SU-DHL-6 (cell line): Measurements from ENCODE around the gene PCDHGA12.

ENCODE experiments used
- H2AFZ ChIP-seq: fragments of 200-600 bp; sonication (generic); 2 replicates; pipeline ENCODE4 v1.6.1; 2014; ENCODE audit warnings: low read depth, mild to moderate bottlenecking, moderate library complexity, mixed read lengths, antibody characterized with exemption, low read length; ENCODE audit not compliant: severe bottlenecking
- H3F3A ChIP-seq: fragments of 200-600 bp; shearing (Covaris generic); 2 replicates; pipeline ENCODE4 v1.6.0; 2016; ENCODE audit warnings: antibody characterized with exemption, mild to moderate bottlenecking; ENCODE audit not compliant: insufficient read depth
- H3K27ac ChIP-seq: fragments of 200-600 bp; sonication (generic); 2 replicates; pipeline ENCODE4 v1.5.1; 2016; ENCODE audit warnings: low read depth, mild to moderate bottlenecking, low read length, moderate library complexity, mixed read lengths
- H3K27me3 ChIP-seq: fragments of 200-600 bp; sonication (generic), shearing (Covaris generic); 2 replicates; pipeline ENCODE4 v1.6.0; 2014; ENCODE audit warnings: mild to moderate bottlenecking, low read length
- H3K36me3 ChIP-seq: fragments of 200-600 bp; sonication (generic); 2 replicates; pipeline ENCODE4 v1.6.1; 2014; ENCODE audit warnings: mild to moderate bottlenecking, low read length, mixed read lengths
- H3K4me2 ChIP-seq: fragments of 300-600, 200-600 bp; shearing (Covaris generic), sonication (generic); 2 replicates; pipeline ENCODE4 v1.6.0; 2014; ENCODE audit warnings: low read length, low read depth, mild to moderate bottlenecking; ENCODE audit not compliant: poor library complexity, severe bottlenecking
- H3K4me3 ChIP-seq: fragments of 200-600 bp; sonication (generic); 2 replicates; pipeline ENCODE4 v1.5.1; 2014; ENCODE audit warnings: antibody characterized with exemption, low read length, mild to moderate bottlenecking, mixed read lengths; ENCODE audit not compliant: insufficient read depth, poor library complexity, severe bottlenecking
- H3K79me2 ChIP-seq: fragments of 200-600 bp; sonication (generic); 2 replicates; pipeline ENCODE4 v1.6.1; 2014; ENCODE audit warnings: mild to moderate bottlenecking, low read length, moderate library complexity; ENCODE audit not compliant: insufficient read depth
- H3K9ac ChIP-seq: fragments of 200-600 bp; sonication (generic); 2 replicates; pipeline ENCODE4 v1.7.0; 2014; ENCODE audit warnings: mild to moderate bottlenecking, low read length
- H3K9me2 ChIP-seq: fragments of 200-600 bp; sonication (generic); replicated peaks from 2 replicates; pipeline ENCODE4 v1.6.1; 2014; ENCODE audit warnings: low read length; ENCODE audit not compliant: insufficient read depth
- H3K9me3 ChIP-seq: fragments of 200-600 bp; sonication (generic); 2 replicates; pipeline ENCODE4 v1.6.1; 2014; ENCODE audit warnings: low read length, mixed read lengths; ENCODE audit not compliant: insufficient read depth
- H4K20me1 ChIP-seq: fragments of 200-600 bp; sonication (generic); 2 replicates; pipeline ENCODE4 v1.6.1; 2014; ENCODE audit warnings: low read depth, mild to moderate bottlenecking, antibody characterized with exemption, low read length, moderate library complexity, mixed read lengths
- EZH2phosphoT487 ChIP-seq: fragments of 200-600 bp; sonication (generic), shearing (Covaris generic); conservative IDR thresholded peaks from 2 replicates; pipeline ENCODE4 v1.6.1; 2018; ENCODE audit warnings: mild to moderate bottlenecking, antibody characterized with exemption, low read length, moderate library complexity, mixed read lengths
- TF ChIP-seq, protein P1 (sequence below): fragments of 200-600 bp; sonication (generic); IDR thresholded peaks from one replicate; pipeline ENCODE4 v1.5.1; 2017; ENCODE audit warnings: antibody characterized with exemption, mild to moderate bottlenecking, low read length, moderate library complexity; ENCODE audit not compliant: insufficient read depth, poor library complexity, severe bottlenecking

Gene PCDHGA12

DNA sequence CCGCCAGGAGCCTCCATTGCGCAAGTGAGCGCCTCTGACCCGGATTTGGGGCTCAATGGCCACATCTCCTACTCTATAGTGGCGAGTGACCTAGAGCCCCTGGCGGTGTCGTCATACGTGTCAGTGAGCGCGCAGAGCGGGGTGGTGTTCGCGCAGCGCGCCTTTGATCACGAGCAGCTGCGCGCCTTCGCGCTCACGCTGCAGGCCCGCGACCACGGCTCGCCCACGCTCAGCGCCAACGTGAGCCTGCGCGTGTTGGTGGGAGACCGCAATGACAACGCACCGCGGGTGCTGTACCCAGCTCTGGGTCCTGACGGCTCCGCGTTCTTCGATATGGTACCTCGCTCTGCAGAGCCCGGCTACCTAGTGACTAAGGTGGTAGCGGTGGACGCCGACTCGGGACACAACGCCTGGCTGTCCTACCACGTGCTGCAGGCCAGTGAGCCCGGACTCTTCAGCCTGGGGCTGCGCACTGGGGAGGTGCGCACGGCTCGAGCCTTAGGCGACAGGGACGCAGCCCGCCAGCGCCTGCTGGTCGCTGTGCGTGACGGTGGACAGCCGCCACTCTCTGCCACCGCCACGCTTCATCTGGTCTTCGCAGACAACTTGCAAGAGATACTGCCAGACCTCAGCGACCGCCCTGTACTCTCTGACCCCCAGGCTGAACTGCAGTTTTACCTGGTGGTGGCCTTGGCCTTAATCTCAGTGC is 20.6 kb upstream of the PCDHGA12 start:
- Histone ChIP-seq H3K27me3 (no peaks in the 10 kb centered on the region), H4K20me1 (no peaks in the 10 kb centered on the region), H3K9me3 (peaks cover 21% of the 10 kb centered on the region; the same call in 1 of the 2 replicates)

DNA sequence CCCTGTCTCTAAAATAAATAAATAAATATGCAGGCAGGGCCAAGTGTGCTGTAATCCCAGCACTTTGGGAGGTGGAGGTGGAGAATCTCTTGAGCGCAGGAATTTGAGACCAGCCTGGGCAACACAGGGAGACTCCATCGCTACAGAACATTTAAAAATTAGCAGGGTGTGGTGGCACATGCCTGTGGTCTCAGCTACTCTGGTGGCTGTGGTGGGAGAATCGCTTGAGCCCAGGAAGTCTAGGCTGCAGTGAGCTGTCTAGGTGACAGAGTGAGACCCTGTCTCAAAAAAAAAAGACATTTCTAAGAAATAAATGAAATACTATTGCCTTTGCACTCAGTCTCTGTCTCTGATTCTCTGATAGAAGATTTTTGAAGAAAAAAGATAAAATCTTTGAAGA is 18.7 kb upstream of the PCDHGA12 start:
- Histone ChIP-seq H3K36me3 (peaks cover 7% of the 10 kb centered on the region), H3K4me2 (no peak overlapping the region), H3K4me3 (no peak overlapping the region), H3F3A (0 out of 2 replicates have a peak, but pooled peaks cover 5% of the 10 kb centered on the region), H3K9me3 (peaks cover 26% of the 10 kb centered on the region; the same call in 1 of the 2 replicates), H3K27ac (no peak overlapping the region), H3K27me3 (no peaks in the 10 kb centered on the region), H3K9me2 (no peaks in the 10 kb centered on the region), H3K79me2 (0 out of 2 replicates have a peak, but pooled peaks cover 3% of the 10 kb centered on the region), H3K9ac (no peak overlapping the region), H2AFZ (no peak overlapping the region), H4K20me1 (no peaks in the 10 kb centered on the region)
- no peak for TF ChIP-seq EZH2phosphoT487
- TF ChIP-seq, protein P1, sequence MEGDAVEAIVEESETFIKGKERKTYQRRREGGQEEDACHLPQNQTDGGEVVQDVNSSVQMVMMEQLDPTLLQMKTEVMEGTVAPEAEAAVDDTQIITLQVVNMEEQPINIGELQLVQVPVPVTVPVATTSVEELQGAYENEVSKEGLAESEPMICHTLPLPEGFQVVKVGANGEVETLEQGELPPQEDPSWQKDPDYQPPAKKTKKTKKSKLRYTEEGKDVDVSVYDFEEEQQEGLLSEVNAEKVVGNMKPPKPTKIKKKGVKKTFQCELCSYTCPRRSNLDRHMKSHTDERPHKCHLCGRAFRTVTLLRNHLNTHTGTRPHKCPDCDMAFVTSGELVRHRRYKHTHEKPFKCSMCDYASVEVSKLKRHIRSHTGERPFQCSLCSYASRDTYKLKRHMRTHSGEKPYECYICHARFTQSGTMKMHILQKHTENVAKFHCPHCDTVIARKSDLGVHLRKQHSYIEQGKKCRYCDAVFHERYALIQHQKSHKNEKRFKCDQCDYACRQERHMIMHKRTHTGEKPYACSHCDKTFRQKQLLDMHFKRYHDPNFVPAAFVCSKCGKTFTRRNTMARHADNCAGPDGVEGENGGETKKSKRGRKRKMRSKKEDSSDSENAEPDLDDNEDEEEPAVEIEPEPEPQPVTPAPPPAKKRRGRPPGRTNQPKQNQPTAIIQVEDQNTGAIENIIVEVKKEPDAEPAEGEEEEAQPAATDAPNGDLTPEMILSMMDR = no peak

More for the DNA sequence above, 20.6 kb upstream of the PCDHGA12 start:
- H3F3A ChIP-seq = no peaks in the 10 kb centered on the region
- H3K9ac ChIP-seq = no peak overlapping the region
- peaks cover 3% of the 10 kb centered on the region; the same call in 1 of the 2 replicates for H3K79me2 ChIP-seq
- H3K4me2 ChIP-seq = no peak overlapping the region
- peaks cover 12% of the 10 kb centered on the region for H3K36me3 ChIP-seq
- H3K27ac ChIP-seq = no peak overlapping the region
- no peak overlapping the region for H2AFZ ChIP-seq
- no peaks in the 10 kb centered on the region for H3K9me2 ChIP-seq
- TF ChIP-seq EZH2phosphoT487 = no peak
- TF ChIP-seq, protein P1 = no peak
- no peak overlapping the region for H3K4me3 ChIP-seq

DNA sequence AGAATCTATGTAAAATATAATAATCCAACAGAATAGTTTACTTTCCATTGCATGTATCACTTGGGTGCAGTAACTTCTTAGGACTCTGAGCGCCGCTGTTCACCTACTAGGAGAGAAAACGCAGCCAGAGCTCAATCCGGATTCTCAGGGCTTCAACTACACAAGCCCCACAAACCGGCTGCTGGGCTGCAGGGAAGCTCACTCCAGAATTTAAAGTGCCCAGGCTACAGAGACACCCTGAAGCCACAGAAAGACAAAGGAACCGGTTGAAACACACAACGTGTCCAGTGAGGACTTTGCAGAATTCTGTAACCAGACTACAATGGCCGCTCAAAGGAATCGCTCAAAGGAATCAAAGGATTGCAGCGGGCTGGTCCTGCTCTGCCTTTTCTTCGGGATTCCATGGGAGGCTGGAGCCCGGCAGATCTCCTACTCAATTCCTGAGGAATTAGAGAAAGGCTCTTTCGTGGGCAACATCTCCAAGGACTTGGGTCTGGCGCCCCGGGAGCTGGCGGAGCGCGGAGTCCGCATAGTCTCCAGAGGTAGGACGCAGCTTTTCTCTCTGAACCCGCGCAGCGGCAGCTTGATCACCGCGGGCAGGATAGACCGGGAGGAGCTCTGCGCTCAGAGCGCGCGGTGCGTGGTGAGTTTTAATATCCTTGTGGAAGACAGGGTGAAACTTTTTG is 17.3 kb upstream of the PCDHGA12 start, which contains the start of gene PCDHGA10:
PCDHGA10 (plus strand) TSS at position 134 of the 686 bp plus-strand sequence; CDS start at position 323, 189 bp downstream.
- no peak within 1 kb of the TSS for H3K9ac ChIP-seq
- no peaks in the 10 kb centered on the region for H3K27me3 ChIP-seq
- no peaks in the 10 kb centered on the region for H3K9me2 ChIP-seq
- TF ChIP-seq EZH2phosphoT487 = no peak
- TF ChIP-seq, protein P1 = no peak
- no peak within 1 kb of the TSS for H3K4me3 ChIP-seq
- H2AFZ ChIP-seq = no peak within 1 kb of the TSS
- 0 out of 2 replicates have a peak, but pooled peaks cover 3% of the 10 kb centered on the region for H3K79me2 ChIP-seq
- no peak within 1 kb of the TSS for H3K27ac ChIP-seq
- no peaks in the 10 kb centered on the region for H3K36me3 ChIP-seq
- peaks cover 15% of the 10 kb centered on the region; the same call in 1 of the 2 replicates for H3K9me3 ChIP-seq
- no peak within 1 kb of the TSS for H3K4me2 ChIP-seq
- H3F3A ChIP-seq = 0 out of 2 replicates have a peak, but pooled peaks cover 5% of the 10 kb centered on the region
- no peaks in the 10 kb centered on the region for H4K20me1 ChIP-seq
